IPS-18c (cell line): ENCODE data around the gene KYNU.

Experiments used
- H3K4me3 ChIP-seq: 2 replicates; pipeline ENCODE4 v1.7.0; 2013; ENCODE audit warnings: low read depth, mild to moderate bottlenecking, low read length, moderate library complexity; ENCODE audit not compliant: insufficient read depth
- H3K9me3 ChIP-seq: one replicate; pipeline ENCODE4 v1.6.1; 2013; ENCODE audit warnings: mild to moderate bottlenecking, low read length, moderate library complexity; ENCODE audit not compliant: control insufficient read depth, insufficient read depth

KYNU gene

DNA sequence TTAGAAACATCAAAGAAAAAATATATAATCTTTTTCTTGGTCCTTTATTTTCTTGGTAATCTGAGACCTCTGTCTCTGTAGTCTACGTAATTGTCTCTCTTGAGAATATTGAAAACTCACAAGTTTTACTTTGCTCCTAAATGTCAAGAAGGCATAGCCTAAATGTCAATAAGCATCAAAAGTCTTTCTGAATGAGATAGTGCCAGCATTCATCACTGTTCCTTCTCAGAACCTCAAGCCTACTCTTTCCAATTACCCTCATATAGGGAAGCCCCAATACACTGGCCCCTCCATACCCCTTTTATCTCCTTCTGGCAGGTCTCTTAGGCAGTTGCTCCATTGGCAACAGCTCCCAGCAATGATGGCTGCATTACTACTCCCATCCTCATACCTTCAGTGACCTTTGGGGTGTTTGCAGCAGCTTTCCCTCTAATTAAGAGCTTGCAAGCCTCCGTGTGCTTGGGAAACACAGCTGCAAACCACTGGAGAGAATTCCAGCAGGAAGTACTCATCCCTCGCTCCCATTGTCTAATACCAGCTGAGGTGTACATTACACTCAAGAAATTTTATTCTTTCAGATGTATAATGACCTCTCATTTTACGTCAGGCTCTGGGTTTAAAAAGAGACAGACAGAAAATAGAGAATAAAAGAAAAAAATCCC is 95.8 kb downstream of the KYNU start:
- Histone ChIP-seq H3K4me3 (no peak overlapping the region), H3K9me3 (no peaks in the 10 kb centered on the region)

DNA sequence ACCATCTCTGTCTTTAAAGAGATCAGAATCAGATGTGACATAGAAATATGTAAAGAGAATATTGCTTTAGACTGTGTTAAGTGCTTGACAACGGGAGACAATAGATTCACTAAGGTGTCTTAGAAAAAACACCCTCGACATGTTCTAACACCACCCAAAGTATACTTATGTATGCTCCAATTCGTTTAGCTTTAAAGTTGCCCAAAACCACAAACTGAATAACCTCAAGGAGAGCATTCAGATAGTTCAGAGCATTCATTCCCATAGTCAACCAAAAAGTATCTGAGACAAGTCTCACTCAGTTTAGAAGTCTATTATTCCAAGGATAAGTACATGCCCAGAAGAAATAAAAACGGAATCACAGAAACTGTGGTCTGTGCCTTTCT is 96.4 kb downstream of the KYNU start:
- H3K4me3 ChIP-seq: no peak overlapping the region
- no peaks in the 10 kb centered on the region for H3K9me3 ChIP-seq

GRCh38 chr2:142974288-142975024 is 97.0 kb downstream of the KYNU start:
- Histone ChIP-seq H3K9me3 (no peaks in the 10 kb centered on the region), H3K4me3 (no peak overlapping the region)

DNA sequence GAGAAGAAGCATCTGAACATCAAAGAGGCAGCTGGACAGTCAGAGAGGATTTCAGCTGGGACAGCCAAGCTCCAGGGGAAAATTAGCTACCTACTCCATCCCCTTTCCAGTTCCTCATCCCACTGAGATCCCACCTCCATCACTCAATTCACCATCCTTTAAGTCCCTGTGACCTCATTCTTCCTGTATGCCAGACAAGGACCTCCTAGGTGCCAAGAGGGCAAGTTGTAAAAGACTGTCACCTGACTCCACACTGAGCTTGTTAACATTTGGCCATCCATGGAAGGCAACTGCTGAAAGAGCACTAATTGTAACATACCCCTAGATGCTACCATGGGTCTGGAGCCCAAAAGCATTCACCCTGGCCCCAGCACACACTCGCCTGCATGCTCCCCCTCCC is 97.8 kb downstream of the KYNU start:
- Histone ChIP-seq H3K4me3 (no peak overlapping the region), H3K9me3 (no peaks in the 10 kb centered on the region)

GRCh38 chr2:142980246-142981068 is 103.0 kb downstream of the KYNU start:
- no peaks in the 10 kb centered on the region for H3K9me3 ChIP-seq
- H3K4me3 ChIP-seq: no peak overlapping the region

DNA sequence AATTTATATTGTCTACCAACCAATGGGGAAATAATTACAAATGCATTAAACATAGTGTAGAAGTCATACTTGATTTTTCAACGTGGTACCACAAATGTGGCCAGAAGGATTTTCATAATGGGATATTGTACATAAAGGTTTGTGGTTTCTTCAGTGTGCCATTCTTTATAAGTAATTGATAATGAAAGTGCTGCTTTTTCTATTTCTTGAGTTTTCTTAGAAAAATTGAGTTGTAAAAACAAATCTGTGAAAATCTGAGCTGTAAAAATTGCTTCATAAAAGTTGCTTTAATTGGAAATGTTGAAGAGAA is 103.6 kb downstream of the KYNU start:
- Histone ChIP-seq H3K9me3 (no peaks in the 10 kb centered on the region), H3K4me3 (no peak overlapping the region)

DNA sequence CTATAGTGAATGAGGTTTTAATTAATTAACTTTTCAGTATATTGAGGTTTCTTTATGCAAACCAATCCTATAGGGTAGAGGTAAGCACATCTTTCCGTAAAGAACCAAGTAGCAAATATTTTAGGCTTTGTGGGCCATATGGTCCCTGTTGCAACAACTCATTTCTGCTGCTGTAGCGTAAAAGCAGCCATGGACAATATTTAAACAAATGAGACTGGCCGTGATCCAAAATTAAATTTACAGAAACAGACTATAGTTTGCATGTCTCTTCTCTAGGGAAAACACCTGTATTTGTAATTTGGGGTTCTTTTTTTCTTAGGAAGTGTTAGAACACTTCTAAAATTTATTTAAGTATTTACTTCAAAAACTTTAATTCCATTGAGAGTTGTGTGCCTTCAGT is 104.3 kb downstream of the KYNU start:
- Histone ChIP-seq H3K4me3 (no peak overlapping the region), H3K9me3 (no peaks in the 10 kb centered on the region)

DNA sequence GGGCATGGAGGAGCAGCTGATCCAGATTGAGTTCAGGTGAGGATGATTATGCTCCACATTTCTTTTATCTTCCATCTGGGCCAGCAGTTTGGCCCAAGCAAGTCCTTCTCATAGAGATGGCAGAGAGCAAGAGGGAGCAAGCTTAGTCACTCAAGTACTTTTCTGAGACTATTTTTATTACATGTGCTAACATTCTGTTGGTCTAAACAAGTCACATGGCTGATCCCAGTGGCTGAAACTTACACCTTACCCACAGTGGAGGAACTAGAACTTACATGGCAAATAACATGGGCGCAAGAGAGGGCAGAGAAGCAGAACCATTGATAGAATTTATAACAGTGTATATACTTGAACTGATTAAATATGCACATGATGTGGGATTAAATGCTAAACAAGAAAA is 105.7 kb downstream of the KYNU start:
- H3K4me3 ChIP-seq: no peak overlapping the region
- no peaks in the 10 kb centered on the region for H3K9me3 ChIP-seq

DNA sequence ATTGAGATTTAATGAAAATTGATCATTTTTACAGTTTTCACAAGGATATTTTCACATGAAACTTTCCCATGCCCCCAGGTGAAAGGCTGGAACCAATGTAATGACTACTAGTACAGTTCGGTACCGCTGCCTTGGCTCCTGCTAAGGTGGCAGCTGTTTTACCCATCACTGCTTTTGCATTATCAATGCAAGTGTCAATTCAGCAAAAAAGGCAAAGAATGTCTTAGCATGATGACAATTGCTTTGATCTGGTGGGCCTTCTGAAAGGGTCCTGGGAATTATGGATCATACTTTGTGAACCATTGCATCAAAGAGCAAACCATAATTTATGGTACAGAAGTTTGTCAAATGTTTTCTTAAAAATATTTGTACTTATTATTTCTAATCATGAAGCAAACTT is 107.2 kb downstream of the KYNU start:
- H3K4me3 ChIP-seq: no peak overlapping the region
- no peaks in the 10 kb centered on the region for H3K9me3 ChIP-seq

DNA sequence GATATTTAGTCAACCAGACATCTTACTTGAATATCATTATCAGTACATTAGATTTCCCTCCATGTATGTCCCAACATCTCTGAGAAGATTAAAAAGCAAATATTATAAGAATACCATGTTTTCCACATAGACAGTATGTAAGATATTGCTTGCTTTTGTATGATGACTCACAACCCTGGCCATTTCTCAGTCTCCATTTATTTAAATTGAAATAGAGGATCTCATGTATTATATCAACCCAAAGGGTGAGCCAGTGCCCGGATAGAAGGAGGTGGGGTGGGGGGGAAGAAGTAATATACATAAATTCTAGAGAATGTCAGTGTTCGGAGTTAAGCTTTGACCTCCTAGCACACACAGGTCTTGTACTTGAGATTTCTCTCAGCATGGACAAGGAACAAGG is 109.6 kb downstream of the KYNU start:
- H3K4me3 ChIP-seq: no peak overlapping the region
- H3K9me3 ChIP-seq: no peaks in the 10 kb centered on the region

DNA sequence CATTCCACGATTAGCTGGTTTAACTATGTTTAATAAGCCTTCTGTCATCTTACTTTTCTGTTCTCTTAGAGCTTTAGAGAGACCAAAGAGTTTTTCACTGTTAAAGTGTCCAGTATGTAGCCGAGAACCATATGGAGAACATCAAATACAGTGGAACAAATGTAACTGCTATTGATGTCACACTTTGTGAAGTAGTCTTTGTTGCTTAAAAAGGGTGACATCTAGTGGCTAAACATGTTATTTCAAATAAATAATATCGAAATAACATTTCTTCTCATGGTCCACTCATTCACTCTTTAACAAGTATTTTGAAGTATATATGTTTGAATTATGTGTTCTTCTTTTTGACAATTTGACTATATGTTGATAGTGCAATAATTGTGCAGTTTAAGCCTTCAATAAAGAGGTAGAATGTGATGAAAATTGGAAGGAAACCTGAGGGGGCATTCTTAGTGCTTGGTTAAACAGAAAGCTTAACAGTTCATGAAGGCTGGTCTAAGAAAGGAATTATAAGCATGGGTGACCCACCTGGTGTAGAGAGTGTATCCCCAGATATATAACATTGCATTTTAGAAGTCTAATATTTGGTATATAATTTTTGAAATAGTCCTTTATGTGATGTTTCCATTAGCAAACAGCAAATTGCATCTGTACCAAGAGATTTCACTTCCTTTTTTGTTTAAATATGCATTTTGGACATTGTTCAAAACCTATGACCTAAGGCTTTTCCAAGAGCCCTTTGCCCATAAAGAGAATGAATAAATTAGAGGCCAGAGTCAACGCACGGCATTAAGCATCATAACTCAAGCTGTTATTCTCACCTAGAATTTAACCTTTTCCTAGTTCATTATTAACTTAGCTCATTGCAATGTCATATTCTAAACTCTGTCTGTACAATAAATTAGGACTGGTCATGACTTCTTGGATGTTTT is 112.1 kb downstream of the KYNU start:
- H3K4me3 ChIP-seq: no peak overlapping the region

DNA sequence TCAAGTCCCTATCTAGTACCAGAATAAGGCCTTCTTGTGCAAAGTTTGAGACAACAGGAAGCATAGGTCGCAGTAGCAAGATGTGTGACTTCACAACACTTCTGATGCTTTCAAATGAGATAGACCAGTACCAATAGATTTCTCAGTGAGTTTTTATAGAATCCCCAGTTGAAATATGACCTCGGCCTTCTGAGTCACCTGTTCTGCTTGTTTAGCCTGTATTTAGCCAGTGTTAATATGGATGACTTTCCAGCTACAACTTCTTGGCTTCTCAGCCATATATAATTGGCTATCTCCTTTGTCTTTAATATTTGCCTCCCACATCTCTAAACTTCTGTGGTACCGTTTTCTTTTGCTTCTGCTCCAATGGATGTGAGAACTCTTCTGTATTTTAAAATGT is 113.8 kb downstream of the KYNU start:
- no peak overlapping the region for H3K4me3 ChIP-seq
- no peaks in the 10 kb centered on the region for H3K9me3 ChIP-seq

More for the DNA sequence above, 112.1 kb downstream of the KYNU start:
- H3K9me3 ChIP-seq: no peaks in the 10 kb centered on the region

DNA sequence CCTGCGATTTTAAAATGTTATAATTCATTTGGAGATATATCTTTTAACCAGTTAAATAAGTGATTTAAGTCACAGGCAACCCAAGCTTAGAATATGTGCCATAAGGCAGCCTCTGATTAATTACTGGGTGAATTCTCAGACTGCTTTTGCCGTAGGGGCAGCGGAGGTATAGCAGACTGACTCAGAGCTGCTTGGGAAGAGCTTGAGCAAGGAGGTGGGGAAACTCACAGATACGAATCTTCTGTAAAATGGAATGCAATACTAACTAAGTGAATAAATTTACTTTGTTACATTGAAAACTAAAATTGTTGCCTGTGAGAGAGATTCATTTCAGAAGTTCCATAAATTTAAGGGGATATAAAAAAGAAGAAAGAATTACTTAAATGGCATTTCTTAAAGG is 115.4 kb downstream of the KYNU start:
- no peak overlapping the region for H3K4me3 ChIP-seq

GRCh38 chr2:142993771-142994170 is 116.3 kb downstream of the KYNU start:
- Histone ChIP-seq H3K9me3 (no peaks in the 10 kb centered on the region), H3K4me3 (no peak overlapping the region)

More for the DNA sequence above, 115.4 kb downstream of the KYNU start:
- H3K9me3 ChIP-seq: no peaks in the 10 kb centered on the region

DNA sequence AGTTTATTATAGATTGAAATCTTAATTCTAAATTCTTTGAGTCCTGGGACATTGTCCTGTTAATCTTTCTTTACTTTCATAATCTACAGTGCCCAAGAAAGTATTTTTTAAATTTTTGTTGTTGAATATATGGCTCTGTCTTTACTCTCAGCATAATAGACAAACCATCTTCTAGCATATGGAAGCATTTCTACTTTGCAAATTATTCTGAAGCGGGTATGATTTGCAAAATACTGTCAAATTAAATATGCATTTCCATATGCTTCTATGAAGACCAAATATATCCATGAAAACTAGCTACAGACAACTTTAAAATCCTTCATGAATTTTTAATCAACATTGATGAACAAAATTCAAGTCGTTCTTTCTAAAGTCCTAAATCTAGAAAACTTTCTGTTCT is 117.2 kb downstream of the KYNU start:
- no peak overlapping the region for H3K4me3 ChIP-seq
- H3K9me3 ChIP-seq: no peaks in the 10 kb centered on the region

- no peaks in the 10 kb centered on the region for H3K9me3 ChIP-seq
Measured at GRCh38 chr2:142997231-142997630, 119.8 kb downstream of the KYNU start.

GRCh38 chr2:143000599-143000998 is 123.1 kb downstream of the KYNU start:
- H3K4me3 ChIP-seq: no peak overlapping the region
- H3K9me3 ChIP-seq: no peaks in the 10 kb centered on the region

More at GRCh38 chr2:142997231-142997630, 119.8 kb downstream of the KYNU start:
- no peak overlapping the region for H3K4me3 ChIP-seq
